Uterus (tissue), 2 donors: ENCODE measurements around the gene KCNH3.

ENCODE experiments used
- CTCF ChIP-seq, 4 experiments: fragments of 200-600 bp in 2 of 4; fragments of 450-650 bp in 2 of 4; sonication (generic) in 2 of 4; IDR thresholded peaks; one replicate each; pipeline ENCODE4 v1.5.1; 2016 to 2019; ENCODE audit warnings: antibody characterized with exemption in 4 of 4, mild to moderate bottlenecking in 2 of 4, moderate library complexity in 1 of 4
- POLR2A ChIP-seq, 2 donors: fragments of 450-650 bp; IDR thresholded peaks; one replicate each; pipeline ENCODE4 v1.6.1; 2016; ENCODE audit warnings: antibody characterized with exemption in 2 of 2, mild to moderate bottlenecking in 1 of 2, moderate library complexity in 1 of 2

GRCh38 chr12:49501895-49502294 lies 36.9 kb upstream of the KCNH3 start:
- TF ChIP-seq CTCF (IDR thresholded peaks at IDR 0.05) (no peak), POLR2A (IDR thresholded peaks at IDR 0.05) (no peak)
